ENCODE data around the gene SAV1. TPM values are rescaled to one million over a fixed set of nuclear protein-coding genes. Genes with fewer than 3 reads are reported as not detected.
"Not testable (repeated sequence)": the region's sequence is repeated elsewhere in the genome, so short reads cannot be mapped to it uniquely, and the experiment has no call there.

Gene SAV1
- total and polyA plus RNA-seq, 2 of the 8 experiments (the other 6 are each of a cell fraction or from before 2014, with no cell fraction given), result 15.9 to 78.3 TPM

DNA sequence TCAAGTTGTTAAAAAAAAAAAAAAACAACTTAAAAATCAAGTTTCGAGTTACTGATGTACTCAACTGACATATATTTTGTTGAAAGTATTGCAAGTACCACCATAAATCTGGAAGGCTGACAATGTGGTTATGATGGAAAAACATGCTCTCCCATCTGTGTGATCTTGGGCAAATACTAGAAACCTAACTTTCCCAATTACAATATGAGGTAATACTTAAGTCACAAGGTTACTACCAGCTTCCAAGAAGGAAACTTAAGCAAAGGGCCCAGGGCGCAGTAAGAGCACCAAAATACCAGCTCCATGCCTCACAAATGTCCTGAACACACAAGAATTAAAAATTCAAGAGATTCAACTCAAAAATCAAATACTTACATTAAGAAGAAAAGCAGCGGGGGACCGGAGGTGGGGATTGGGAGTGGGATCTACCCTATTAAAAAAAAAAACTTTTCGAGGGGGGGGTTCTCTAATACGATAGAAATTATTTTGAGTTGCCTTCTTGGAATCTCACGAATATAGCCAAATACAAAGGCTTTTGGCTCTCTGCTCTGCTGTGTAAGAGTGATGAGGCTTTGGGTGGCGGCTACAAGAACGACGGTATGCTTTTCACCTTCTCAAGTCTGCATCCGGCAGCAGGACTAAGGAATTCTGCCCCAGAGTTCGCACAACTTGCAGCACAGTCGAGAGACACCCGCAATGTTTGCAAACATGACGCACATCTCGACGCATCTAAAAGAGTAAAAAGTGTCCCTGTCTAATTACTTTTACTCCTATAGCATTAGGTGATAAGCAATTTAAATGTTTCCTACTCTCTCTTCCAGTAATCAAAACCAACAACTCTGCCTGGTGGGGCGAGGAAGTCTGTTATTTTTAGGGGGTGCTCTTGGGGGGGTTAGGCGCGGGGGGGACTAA, 1.1 kb downstream of the SAV1 start (continued):
- TF ChIP-seq POLR2A (IDR thresholded peaks at IDR 0.05; ENCODE audit: control extremely low read depth in 1 of 2, low read depth in 2 of 2, low read length in 2 of 2), result peak in 1 of 2 experiments; percentile 34; a peak in 1 of 3 replicates
- TF ChIP-seq HDAC2 (IDR thresholded peaks at IDR 0.05; ENCODE audit: borderline replicate concordance in 1 of 2, low read depth in 2 of 2, low read length in 2 of 2), result no peak
- no peak for TF ChIP-seq RAD21 (IDR thresholded peaks at IDR 0.05 in 1 of 2, conservative IDR thresholded peaks at IDR 0.05 in 1 of 2; ENCODE audit: low read depth in 2 of 2, low read length in 2 of 2)

DNA sequence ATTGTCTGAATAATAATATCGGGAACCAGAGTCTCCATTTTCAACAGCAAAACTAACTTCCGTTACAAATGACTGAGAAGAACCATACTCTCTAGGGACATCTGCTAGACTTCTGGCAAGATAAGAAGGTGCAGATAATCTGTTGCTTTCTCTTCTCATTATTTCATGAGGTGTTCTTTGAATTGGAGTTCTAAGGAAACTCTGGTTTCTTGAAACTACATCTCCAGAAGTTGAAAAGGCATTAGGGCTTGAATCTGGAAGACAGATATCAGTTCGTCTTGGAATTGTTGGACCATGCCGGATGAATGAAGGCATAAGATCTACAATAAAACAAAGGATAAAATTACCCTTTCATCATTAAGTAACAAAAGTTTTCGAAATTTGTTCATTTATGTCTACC, 2.8 kb downstream of the SAV1 start:
- Histone ChIP-seq H3K79me2 (ENCODE audit: control insufficient read depth in 1 of 2, insufficient read depth in 2 of 2, low read length in 2 of 2) (peaks cover 4 to 70% of the 10 kb centered on the region in 2 experiments; a peak in 3 of 4 replicates), H3K36me3 (ENCODE audit: control insufficient read depth in 2 of 4, insufficient read depth in 4 of 4, low read length in 3 of 4) (peaks cover 2 to 23% (median 13%) of the 10 kb centered on the region in 4 experiments; a peak in 6 of 8 replicates), H3K4me1 (replicated peaks in 1 of 4; ENCODE audit: control insufficient read depth in 3 of 4, insufficient read depth in 4 of 4, low read length in 3 of 4) (peaks cover 4 to 11% (median 9%) of the 10 kb centered on the region in 4 experiments; a peak in 6 of 7 replicates), H3K4me3 (ENCODE audit: extremely low read depth in 1 of 4, insufficient read depth in 2 of 4, low read depth in 3 of 4, low read length in 4 of 4) (peak overlapping the region in 1 of 4 experiments; percentile 97; a peak in 2 of 8 replicates), H3K4me2 (ENCODE audit: insufficient read depth in 1 of 2, low read depth in 2 of 2, low read length in 2 of 2) (peak overlapping the region; percentile 83 to 89; a peak in 1 of 4 replicates)
- H4K91ac ChIP-seq (replicated peaks; ENCODE audit: insufficient read length, low read length); H4K20me1 ChIP-seq (replicated peaks in 1 of 2; ENCODE audit: control insufficient read depth in 1 of 2, insufficient read depth in 2 of 2, low read length in 2 of 2); H4K8ac ChIP-seq (ENCODE audit: extremely low read depth, insufficient read depth, low read length); H2BK12ac ChIP-seq (ENCODE audit: low read depth, low read length); H3K23ac ChIP-seq (ENCODE audit: insufficient read length); H3K56ac ChIP-seq (replicated peaks; ENCODE audit: insufficient read length, low read depth, low read length); H2BK120ac ChIP-seq (replicated peaks; ENCODE audit: low read depth, low read length); H3K9me3 ChIP-seq (ENCODE audit: insufficient read depth in 2 of 2, low read depth in 1 of 2, low read length in 1 of 2); DNase-seq (ENCODE audit: low read depth in 1 of 2, low spot score in 2 of 2); H3K9ac ChIP-seq (replicated peaks in 1 of 4; ENCODE audit: extremely low read depth in 1 of 4, low read depth in 3 of 4, low read length in 3 of 4); H3K4ac ChIP-seq (replicated peaks; ENCODE audit: insufficient read length, low read depth, low read length); H3K23me2 ChIP-seq (ENCODE audit: low read depth, low read length); H4K5ac ChIP-seq (ENCODE audit: insufficient read length, low read depth, low read length); H2BK20ac ChIP-seq (ENCODE audit: low read length); H3K18ac ChIP-seq (ENCODE audit: extremely low read depth, low read length); H2BK5ac ChIP-seq (ENCODE audit: low read depth, low read length); H3K79me1 ChIP-seq (ENCODE audit: low read depth, low read length); H2AK5ac ChIP-seq (ENCODE audit: low read depth, low read length); FAIRE-seq; H3K14ac ChIP-seq (ENCODE audit: insufficient read length); H3K27ac ChIP-seq (ENCODE audit: low read depth, low read length); H2BK15ac ChIP-seq (ENCODE audit: low read length); H2AFZ ChIP-seq (ENCODE audit: low read length); CTCF ChIA-PET (ENCODE audit: partially characterized antibody); H3K27me3 ChIP-seq (replicated peaks in 1 of 4; ENCODE audit: control insufficient read depth in 3 of 4, extremely low read depth in 1 of 4, insufficient read depth in 3 of 4, low read length in 3 of 4): not testable (repeated sequence)
- 87% methylated on average over 5 of the region's 5 CpGs; no CpG with 5 or more reads in 1 of the 2 experiments for WGBS, 2 experiments (ENCODE audit: extremely low coverage in 1 of 2, insufficient coverage in 1 of 2, insufficient read length in 1 of 2, insufficient replicate concordance in 2 of 2, low coverage in 1 of 2, low lambda C conversion rate in 2 of 2, missing lambda C conversion rate in 1 of 2)
- POLR2A ChIA-PET (ENCODE audit: partially characterized antibody), result interaction anchor here (1.7 kb wide), 1 partner anchor 17 kb away, joined by 5 read pairs; no protein-coding TSS in a partner anchor

Measured in H1 (cell line).